Vagina (tissue), 2 donors: ENCODE measurements around the gene L1CAM.

Source experiments
- CTCF ChIP-seq, 3 experiments: fragments of 450-650 bp in 2 of 3; fragments of 200-600 bp in 1 of 3; sonication (generic) in 1 of 3; IDR thresholded peaks; one replicate each; pipeline ENCODE4 v1.5.1; 2017 to 2019; ENCODE audit warnings: antibody characterized with exemption in 3 of 3, mild to moderate bottlenecking in 2 of 3, moderate library complexity in 2 of 3
- POLR2A ChIP-seq, 2 donors: fragments of 450-650 bp; IDR thresholded peaks; one replicate each; pipeline ENCODE4 v1.6.1; 2017; ENCODE audit warnings: antibody characterized with exemption in 2 of 2, mild to moderate bottlenecking in 2 of 2, moderate library complexity in 2 of 2
- POLR2AphosphoS5 ChIP-seq, 2 donors: sonication (generic); formaldehyde crosslinking; IDR thresholded peaks; one replicate each; pipeline ENCODE4 v1.9.0; 2017; ENCODE audit warnings: antibody characterized with exemption in 2 of 2, mild to moderate bottlenecking in 2 of 2, low read depth in 1 of 2; ENCODE audit not compliant: insufficient read depth in 1 of 2

GRCh38 chrX:153814591-153815315 lies 71.2 kb downstream of the L1CAM start:
- no peak for TF ChIP-seq CTCF (IDR thresholded peaks at IDR 0.05)
- TF ChIP-seq POLR2A (IDR thresholded peaks at IDR 0.05), result no peak
- TF ChIP-seq POLR2AphosphoS5 (IDR thresholded peaks at IDR 0.05; ENCODE audit: insufficient read depth in 1 of 2, low read depth in 1 of 2), result no peak
